Activated CD4-positive, alpha-beta T cell treated with anti-CD3 and anti-CD28 coated beads for 36 hours (primary cell): ENCODE results near the gene FOXG1. TPM values are rescaled to one million over a fixed set of nuclear protein-coding genes. Genes with fewer than 3 reads are reported as not detected.

Experiments used
- ATAC-seq: fragments of 200-7000 bp; cut with Tn5 transposase; one replicate; pipeline ENCODE4 v1.10.0; 2021; ENCODE audit warnings: mild to moderate bottlenecking, moderate library complexity
- CTCF ChIA-PET: fragments of 350-600 bp; sonication (Branson Sonifier 250); formaldehyde crosslinking; loops from one replicate; lab custom pipeline; 2021; ENCODE audit warnings: antibody characterized with exemption; lab: Charles Lee
- POLR2A ChIA-PET: fragments of 350-600 bp; sonication (Branson Sonifier 250); formaldehyde crosslinking; loops from one replicate; lab custom pipeline; 2021; ENCODE audit warnings: antibody characterized with exemption, inconsistent platforms; lab: Charles Lee
- DNase-seq: peaks from one replicate; pipeline ENCODE4 v3.0.0-alpha.2; 2020
- H3K27ac Mint-ChIP-seq: one replicate; pipeline ENCODE4 v1.8.0; 2021; ENCODE audit warnings: mixed read lengths
- H3K27me3 Mint-ChIP-seq: one replicate; pipeline ENCODE4 v1.8.0; 2021; ENCODE audit warnings: mixed read lengths
- H3K36me3 Mint-ChIP-seq: one replicate; pipeline ENCODE4 v1.8.0; 2021; ENCODE audit warnings: low read depth, mixed read lengths
- H3K4me1 Mint-ChIP-seq: one replicate; pipeline ENCODE4 v1.8.0; 2021; ENCODE audit warnings: mixed read lengths
- H3K4me3 Mint-ChIP-seq: one replicate; pipeline ENCODE4 v1.8.0; 2021; ENCODE audit warnings: mild to moderate bottlenecking, moderate library complexity, mixed read lengths
- H3K9me3 Mint-ChIP-seq: one replicate; pipeline ENCODE4 v1.8.0; 2021; ENCODE audit warnings: low read depth, mixed read lengths
- intact Hi-C, 2 experiments: fragments of 100-400 bp; cut with DNase I in 1 of 2; cut with micrococcal nuclease in 1 of 2; formaldehyde crosslinking; loops; one replicate each; pipeline versions ENCODE4 v1.14.2 to v1.15.1; 2022 to 2024; cut with DNase I, micrococcal nuclease
- total RNA-seq, 2 experiments: library from RNA; stranded (reverse); gene quantifications; one replicate each; pipeline ENCODE4 v1.2.3, GENCODE V29; 2021

The FOXG1 gene
- total RNA-seq, 2 experiments from 2014 or later: not detected

DNA sequence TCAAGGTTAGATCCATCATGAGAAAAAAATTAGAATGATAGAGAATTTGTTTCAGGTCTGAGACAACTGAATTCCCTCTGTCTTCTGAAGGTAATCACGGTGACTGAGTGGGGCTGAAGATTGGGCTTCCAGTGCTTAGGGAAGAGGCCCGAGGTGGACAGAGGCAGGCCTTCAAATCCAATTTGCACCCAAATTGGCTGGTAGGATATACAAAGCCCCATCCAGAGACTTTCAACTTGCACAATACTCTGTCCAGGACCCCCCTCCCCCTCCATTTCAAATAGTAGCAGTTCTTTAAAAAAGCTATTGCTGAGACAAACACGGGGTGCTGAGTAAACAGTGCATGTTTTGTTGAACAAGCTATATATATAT lies 3.6 kb upstream of the FOXG1 start:
- Mint-ChIP-seq H3K27me3 (peaks cover 74% of the 10 kb centered on the region), H3K9me3 (peaks cover 3% of the 10 kb centered on the region), H3K4me1 (peaks cover 11% of the 10 kb centered on the region), H3K36me3 (peaks cover 9% of the 10 kb centered on the region), H3K4me3 (no peak overlapping the region), H3K27ac (no peak overlapping the region)
- ChIA-PET CTCF (no interaction called here), POLR2A (no interaction called here)
- intact Hi-C loops: no loop called here
- no peak for ATAC-seq
- no peak for DNase-seq

DNA sequence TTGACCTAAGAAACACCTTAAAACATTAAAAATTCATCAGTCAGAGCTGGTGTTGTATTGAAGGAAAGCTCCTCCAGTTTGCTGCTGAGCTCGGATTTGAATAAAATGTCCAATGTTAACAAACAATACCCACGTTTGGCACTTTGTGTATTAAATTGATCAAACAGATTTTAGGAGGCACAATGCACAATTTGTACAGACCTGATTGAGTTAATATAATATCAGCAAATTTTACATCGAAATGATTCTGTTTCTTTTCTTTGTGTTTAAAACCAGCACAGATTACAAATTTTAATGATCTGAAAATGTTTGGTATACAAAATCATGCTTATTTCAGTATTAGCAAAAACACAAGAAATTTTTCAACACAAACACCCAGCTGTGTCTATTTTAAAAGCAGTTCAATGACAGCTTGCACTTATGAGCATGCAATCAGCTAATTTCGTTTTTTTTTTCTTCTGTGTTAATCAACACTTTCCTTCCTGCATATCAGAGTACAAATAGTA lies 2.8 kb upstream of the FOXG1 start:
- Mint-ChIP-seq H3K9me3 (peaks cover 7% of the 10 kb centered on the region), H3K4me1 (peaks cover 11% of the 10 kb centered on the region), H3K27ac (no peak overlapping the region), H3K36me3 (peaks cover 14% of the 10 kb centered on the region), H3K4me3 (no peak overlapping the region), H3K27me3 (peaks cover 75% of the 10 kb centered on the region)
- DNase-seq (no peak), ATAC-seq (no peak)
- ChIA-PET POLR2A (no interaction called here), CTCF (no interaction called here)
- intact Hi-C loops: no loop called here

DNA sequence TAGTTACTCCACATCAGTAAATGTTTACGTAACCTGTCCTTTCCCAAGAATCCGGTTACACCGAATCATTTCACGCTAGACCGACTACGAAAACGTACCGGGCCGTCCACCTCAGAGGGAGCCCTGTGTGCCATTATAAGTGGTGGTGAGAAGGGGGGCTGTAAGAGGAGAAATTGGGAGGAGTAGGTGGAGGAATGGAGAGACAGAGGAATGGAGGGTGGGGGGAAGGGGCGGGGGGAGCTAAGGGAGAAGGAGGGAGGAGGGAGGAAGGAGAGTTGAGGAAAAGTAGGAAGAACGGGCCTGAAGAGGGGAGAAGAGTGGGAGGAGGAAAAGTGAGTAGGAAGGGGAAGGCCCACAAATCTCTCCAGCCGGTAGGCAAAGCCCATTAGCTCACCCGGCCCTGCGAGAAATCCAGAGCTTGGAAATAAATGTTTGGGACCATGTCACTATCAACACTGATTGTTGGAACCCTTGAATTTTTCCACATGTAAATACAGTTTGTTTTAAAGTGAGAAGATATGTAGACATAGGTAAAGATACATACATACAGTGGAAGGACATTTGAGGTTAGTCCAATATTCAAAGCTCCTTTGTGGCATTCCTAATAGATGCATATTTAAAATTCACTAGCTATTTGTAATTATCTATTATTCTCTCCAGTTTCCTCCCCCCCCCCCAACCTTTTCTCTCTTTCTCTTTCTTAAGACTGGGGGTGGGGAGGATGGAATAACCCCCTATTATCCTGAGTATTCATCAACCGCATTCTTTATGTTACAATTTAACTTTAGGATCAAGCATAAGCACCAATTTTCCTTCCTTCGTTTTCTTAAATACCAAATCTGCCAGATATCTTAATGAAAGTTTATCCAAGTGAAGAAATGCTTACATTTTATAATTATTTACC lies 2.1 kb upstream of the FOXG1 start:
- no peak overlapping the region for H3K4me3 Mint-ChIP-seq
- POLR2A ChIA-PET: interaction anchor here (0.6 kb wide), 1 partner anchor 606 kb away, joined by 4 read pairs; no protein-coding TSS in a partner anchor
- H3K9me3 Mint-ChIP-seq: peaks cover 8% of the 10 kb centered on the region
- intact Hi-C loops: no loop called here
- H3K4me1 Mint-ChIP-seq: peaks cover 11% of the 10 kb centered on the region
- H3K27me3 Mint-ChIP-seq: peaks cover 73% of the 10 kb centered on the region
- peaks cover 14% of the 10 kb centered on the region for H3K36me3 Mint-ChIP-seq
- CTCF ChIA-PET: no interaction called here
- ATAC-seq (no peak), DNase-seq (no peak)
- no peak overlapping the region for H3K27ac Mint-ChIP-seq

DNA sequence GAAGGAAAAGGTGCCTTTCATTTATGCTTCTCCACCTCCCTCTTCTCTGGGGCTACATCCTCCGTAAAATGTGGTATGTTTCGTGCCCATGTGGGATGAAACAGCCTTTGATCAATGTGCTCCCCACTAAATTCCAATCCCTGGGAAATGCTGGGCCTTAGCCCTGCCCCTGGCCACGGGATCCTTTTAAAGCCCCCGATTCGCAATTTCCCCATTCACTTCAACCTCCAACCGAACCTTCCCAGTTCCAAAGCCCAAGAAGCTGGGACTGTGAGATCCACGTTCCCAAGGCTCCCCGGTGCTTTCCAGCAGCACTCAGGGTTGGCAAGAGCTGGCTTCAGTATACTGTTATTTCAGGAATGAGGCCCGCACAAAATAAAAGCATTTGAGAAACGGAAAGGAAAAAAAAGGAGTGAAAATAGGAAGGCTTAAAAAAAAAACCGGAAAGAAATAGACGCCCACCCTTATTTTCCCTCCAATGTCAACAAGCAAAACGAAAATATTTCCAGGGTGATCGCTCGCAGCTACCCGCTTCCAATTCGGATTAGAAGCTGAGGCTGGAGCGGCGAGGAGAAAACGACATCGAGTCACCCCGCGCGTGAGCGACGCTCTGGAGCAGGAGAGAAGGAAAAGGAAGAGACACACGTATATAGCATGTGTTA lies 1.3 kb upstream of the FOXG1 start:
- Mint-ChIP-seq H3K27ac (no peak overlapping the region), H3K4me3 (no peak overlapping the region), H3K27me3 (peaks cover 65% of the 10 kb centered on the region), H3K9me3 (peaks cover 5% of the 10 kb centered on the region), H3K36me3 (peaks cover 13% of the 10 kb centered on the region), H3K4me1 (peaks cover 11% of the 10 kb centered on the region)
- intact Hi-C loops: no loop called here
- ATAC-seq (no peak), DNase-seq (no peak)
- POLR2A ChIA-PET: interaction anchor here (0.6 kb wide), 1 partner anchor 605 kb away, joined by 4 read pairs; no protein-coding TSS in a partner anchor
- CTCF ChIA-PET: interaction anchor here (0.6 kb wide), 1 partner anchor 12 kb away, joined by 3 read pairs; no protein-coding TSS in a partner anchor

DNA sequence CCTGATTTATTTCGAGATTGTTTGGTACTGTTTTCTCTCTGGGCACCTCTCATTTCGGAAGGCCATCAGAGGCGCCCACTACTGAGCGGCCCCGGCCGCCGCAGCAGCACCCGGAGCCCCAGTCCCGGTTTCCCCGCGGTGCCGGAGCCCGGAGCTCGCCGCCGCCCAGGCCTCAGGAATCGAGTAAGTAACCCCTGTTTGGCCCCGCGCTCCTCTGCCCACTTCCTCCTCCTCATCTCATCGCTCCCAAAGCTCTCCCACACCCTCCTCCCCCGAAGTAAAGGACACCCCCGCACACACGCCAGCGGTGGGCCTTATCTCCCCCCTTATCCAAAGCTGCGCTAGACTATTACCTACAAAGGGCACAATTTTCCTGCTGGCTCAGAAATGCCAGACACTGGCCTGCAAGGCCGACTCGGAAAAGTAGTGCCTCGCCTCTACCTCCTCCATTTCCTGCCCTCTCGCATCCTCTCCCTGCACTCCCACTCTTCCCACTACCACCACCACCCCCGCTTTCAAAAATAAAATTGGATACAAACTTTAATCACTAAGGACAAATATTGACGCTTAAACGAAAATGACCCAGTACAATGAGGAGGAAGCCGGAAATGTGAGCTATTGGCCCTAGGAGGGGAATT lies 637 bp upstream of the FOXG1 start:
- POLR2A ChIA-PET: no interaction called here

DNA sequence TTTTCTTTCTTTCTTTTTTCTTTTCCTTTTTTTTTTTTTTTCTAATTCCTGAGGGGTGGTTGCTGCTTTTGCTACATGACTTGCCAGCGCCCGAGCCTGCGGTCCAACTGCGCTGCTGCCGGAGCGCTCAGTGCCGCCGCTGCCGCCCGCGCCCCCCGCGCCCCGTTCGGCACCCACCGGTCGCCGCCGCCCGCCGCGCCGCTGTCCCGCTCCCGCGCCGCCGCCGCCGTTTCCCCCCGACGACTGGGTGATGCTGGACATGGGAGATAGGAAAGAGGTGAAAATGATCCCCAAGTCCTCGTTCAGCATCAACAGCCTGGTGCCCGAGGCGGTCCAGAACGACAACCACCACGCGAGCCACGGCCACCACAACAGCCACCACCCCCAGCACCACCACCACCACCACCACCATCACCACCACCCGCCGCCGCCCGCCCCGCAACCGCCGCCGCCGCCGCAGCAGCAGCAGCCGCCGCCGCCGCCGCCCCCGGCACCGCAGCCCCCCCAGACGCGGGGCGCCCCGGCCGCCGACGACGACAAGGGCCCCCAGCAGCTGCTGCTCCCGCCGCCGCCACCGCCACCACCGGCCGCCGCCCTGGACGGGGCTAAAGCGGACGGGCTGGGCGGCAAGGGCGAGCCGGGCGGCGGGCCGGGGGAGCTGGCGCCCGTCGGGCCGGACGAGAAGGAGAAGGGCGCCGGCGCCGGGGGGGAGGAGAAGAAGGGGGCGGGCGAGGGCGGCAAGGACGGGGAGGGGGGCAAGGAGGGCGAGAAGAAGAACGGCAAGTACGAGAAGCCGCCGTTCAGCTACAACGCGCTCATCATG lies 654 bp downstream of the FOXG1 start:
- H3K4me1 Mint-ChIP-seq: peaks cover 11% of the 10 kb centered on the region
- DNase-seq (no peak), ATAC-seq (no peak)
- no peak overlapping the region for H3K4me3 Mint-ChIP-seq
- peaks cover 55% of the 10 kb centered on the region for H3K27me3 Mint-ChIP-seq
- H3K36me3 Mint-ChIP-seq: peaks cover 13% of the 10 kb centered on the region
- ChIA-PET CTCF (no interaction called here), POLR2A (no interaction called here)
- intact Hi-C loops: no loop called here
- peaks cover 5% of the 10 kb centered on the region for H3K9me3 Mint-ChIP-seq
- no peak overlapping the region for H3K27ac Mint-ChIP-seq

More for the DNA sequence above, 637 bp upstream of the FOXG1 start:
- peaks cover 65% of the 10 kb centered on the region for H3K27me3 Mint-ChIP-seq
- peaks cover 13% of the 10 kb centered on the region for H3K36me3 Mint-ChIP-seq
- DNase-seq (no peak), ATAC-seq (no peak)
- CTCF ChIA-PET: no interaction called here
- H3K9me3 Mint-ChIP-seq: peaks cover 5% of the 10 kb centered on the region
- H3K27ac Mint-ChIP-seq: no peak overlapping the region
- peak overlapping the region; percentile 42 for H3K4me3 Mint-ChIP-seq
- intact Hi-C loops: no loop called here
- H3K4me1 Mint-ChIP-seq: peaks cover 11% of the 10 kb centered on the region

DNA sequence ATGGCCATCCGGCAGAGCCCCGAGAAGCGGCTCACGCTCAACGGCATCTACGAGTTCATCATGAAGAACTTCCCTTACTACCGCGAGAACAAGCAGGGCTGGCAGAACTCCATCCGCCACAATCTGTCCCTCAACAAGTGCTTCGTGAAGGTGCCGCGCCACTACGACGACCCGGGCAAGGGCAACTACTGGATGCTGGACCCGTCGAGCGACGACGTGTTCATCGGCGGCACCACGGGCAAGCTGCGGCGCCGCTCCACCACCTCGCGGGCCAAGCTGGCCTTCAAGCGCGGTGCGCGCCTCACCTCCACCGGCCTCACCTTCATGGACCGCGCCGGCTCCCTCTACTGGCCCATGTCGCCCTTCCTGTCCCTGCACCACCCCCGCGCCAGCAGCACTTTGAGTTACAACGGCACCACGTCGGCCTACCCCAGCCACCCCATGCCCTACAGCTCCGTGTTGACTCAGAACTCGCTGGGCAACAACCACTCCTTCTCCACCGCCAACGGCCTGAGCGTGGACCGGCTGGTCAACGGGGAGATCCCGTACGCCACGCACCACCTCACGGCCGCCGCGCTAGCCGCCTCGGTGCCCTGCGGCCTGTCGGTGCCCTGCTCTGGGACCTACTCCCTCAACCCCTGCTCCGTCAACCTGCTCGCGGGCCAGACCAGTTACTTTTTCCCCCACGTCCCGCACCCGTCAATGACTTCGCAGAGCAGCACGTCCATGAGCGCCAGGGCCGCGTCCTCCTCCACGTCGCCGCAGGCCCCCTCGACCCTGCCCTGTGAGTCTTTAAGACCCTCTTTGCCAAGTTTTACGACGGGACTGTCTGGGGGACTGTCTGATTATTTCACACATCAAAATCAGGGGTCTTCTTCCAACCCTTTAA lies 1.5 kb downstream of the FOXG1 start:
- H3K4me3 Mint-ChIP-seq: peak overlapping the region; percentile 25
- peaks cover 13% of the 10 kb centered on the region for H3K36me3 Mint-ChIP-seq
- H3K27ac Mint-ChIP-seq: no peak overlapping the region
- intact Hi-C loops: no loop called here
- DNase-seq (peak; percentile 29), ATAC-seq (no peak)
- H3K4me1 Mint-ChIP-seq: peaks cover 11% of the 10 kb centered on the region
- ChIA-PET CTCF (no interaction called here), POLR2A (no interaction called here)
- H3K27me3 Mint-ChIP-seq: peaks cover 54% of the 10 kb centered on the region
- peaks cover 6% of the 10 kb centered on the region for H3K9me3 Mint-ChIP-seq

DNA sequence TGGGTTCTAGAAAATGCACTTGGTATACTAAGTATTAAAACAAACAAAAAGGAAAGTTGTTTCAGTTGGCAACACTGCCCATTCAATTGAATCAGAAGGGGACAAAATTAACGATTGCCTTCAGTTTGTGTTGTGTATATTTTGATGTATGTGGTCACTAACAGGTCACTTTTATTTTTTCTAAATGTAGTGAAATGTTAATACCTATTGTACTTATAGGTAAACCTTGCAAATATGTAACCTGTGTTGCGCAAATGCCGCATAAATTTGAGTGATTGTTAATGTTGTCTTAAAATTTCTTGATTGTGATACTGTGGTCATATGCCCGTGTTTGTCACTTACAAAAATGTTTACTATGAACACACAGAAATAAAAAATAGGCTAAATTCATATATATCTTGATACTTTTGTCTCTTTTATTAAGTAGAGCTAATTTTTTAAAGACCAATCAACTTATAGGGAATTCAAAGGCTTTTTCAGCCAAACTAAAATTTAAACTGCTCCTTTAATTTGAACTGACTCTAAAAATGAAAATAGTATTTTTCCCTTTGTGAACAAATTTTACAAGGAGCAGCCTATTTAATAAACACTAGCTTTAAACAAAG lies 2.8 kb downstream of the FOXG1 start:
- no peak overlapping the region for H3K27ac Mint-ChIP-seq
- ATAC-seq (no peak), DNase-seq (no peak)
- ChIA-PET CTCF (no interaction called here), POLR2A (no interaction called here)
- peaks cover 11% of the 10 kb centered on the region for H3K4me1 Mint-ChIP-seq
- intact Hi-C loops: no loop called here
- peaks cover 58% of the 10 kb centered on the region for H3K27me3 Mint-ChIP-seq
- peaks cover 9% of the 10 kb centered on the region for H3K9me3 Mint-ChIP-seq
- H3K36me3 Mint-ChIP-seq: peaks cover 13% of the 10 kb centered on the region
- no peak overlapping the region for H3K4me3 Mint-ChIP-seq

DNA sequence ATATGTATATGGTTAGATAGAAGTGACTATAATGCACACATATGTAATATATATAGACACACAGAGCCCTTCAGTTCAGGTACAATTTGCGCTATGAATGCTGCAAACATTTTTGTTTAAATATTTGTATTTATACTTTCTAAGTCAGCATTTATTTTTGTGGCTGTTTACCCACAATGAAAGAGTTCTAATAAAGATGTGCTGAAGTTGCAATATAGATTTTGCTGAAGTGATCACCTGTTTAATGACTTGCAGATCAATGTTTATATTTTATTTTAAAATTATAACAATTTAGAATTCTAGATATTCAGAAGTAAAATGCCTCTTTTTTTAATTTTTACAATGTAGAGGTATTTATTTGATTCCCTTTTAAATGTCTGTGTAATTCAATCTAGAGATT lies 3.5 kb downstream of the FOXG1 start:
- Mint-ChIP-seq H3K4me3 (no peak overlapping the region), H3K4me1 (peaks cover 10% of the 10 kb centered on the region), H3K27me3 (peaks cover 58% of the 10 kb centered on the region), H3K36me3 (peaks cover 12% of the 10 kb centered on the region), H3K9me3 (peaks cover 11% of the 10 kb centered on the region), H3K27ac (no peak overlapping the region)
- no peak for DNase-seq
- intact Hi-C loops: no loop called here
- no peak for ATAC-seq
- ChIA-PET CTCF (no interaction called here), POLR2A (no interaction called here)

DNA sequence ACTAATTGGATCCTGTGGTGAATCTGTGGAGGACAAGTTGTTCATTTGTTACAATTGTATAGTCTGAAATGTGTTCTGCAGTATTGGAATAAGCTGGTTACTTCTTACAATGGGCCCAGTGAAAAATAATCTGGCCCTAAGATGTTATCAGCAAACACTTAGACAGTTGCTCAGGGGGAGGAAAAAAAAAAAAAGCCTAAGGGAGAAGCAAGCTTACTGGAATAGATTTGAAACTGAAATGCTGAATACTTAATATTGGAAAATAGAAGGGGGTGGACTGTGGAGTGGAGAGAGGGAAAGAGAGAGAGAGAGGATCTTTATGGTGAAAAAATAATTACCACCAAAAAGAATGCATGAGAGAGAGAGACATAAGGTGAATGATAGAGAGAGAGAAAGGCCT lies 4.0 kb downstream of the FOXG1 start:
- peaks cover 9% of the 10 kb centered on the region for H3K36me3 Mint-ChIP-seq
- ATAC-seq (no peak), DNase-seq (no peak)
- POLR2A ChIA-PET: no interaction called here
- intact Hi-C loops: no loop called here
- H3K27me3 Mint-ChIP-seq: peaks cover 59% of the 10 kb centered on the region
- peaks cover 11% of the 10 kb centered on the region for H3K9me3 Mint-ChIP-seq
- no peak overlapping the region for H3K4me3 Mint-ChIP-seq
- CTCF ChIA-PET: no interaction called here
- no peak overlapping the region for H3K27ac Mint-ChIP-seq
- H3K4me1 Mint-ChIP-seq: peaks cover 5% of the 10 kb centered on the region
